ENCODE data around the gene ZNRF3.

- no peak for TF ChIP-seq EZH2 (IDR thresholded peaks at IDR 0.05; ENCODE audit: insufficient read depth, poor library complexity, severe bottlenecking)
- no peak for TF ChIP-seq EZH2phosphoT487 (IDR thresholded peaks at IDR 0.05; ENCODE audit: insufficient read depth, low read depth)
These were observed 63.8 kb downstream of the ZNRF3 start for GRCh38 chr22:28947125-28947524.
